GM19351 (cell line): Measurements from ENCODE around the gene ARL4C.

Source experiments
- ATAC-seq: cut with Tn5 transposase; IDR thresholded peaks from one replicate; pipeline ENCODE4 v1.9.1; 2021; ENCODE audit warnings: mild to moderate bottlenecking, moderate library complexity; ENCODE audit not compliant: unreplicated experiment

Gene ARL4C

GRCh38 chr2:234448506-234449184 is 48.2 kb downstream of the ARL4C start:
- no peak for ATAC-seq

- no peak for ATAC-seq
Observed at GRCh38 chr2:234447963-234448362, 48.9 kb downstream of the ARL4C start.

GRCh38 chr2:234447189-234447588 is 49.7 kb downstream of the ARL4C start:
- no peak for ATAC-seq

GRCh38 chr2:234446404-234447076 is 50.3 kb downstream of the ARL4C start:
- peak; percentile 94 for ATAC-seq

- ATAC-seq: no peak
Observed at GRCh38 chr2:234444893-234445292, 52.0 kb downstream of the ARL4C start.

GRCh38 chr2:234444242-234444730 is 52.6 kb downstream of the ARL4C start:
- ATAC-seq: no peak
